Stimulated activated CD8-positive, alpha-beta memory T cell treated with anti-CD3 and anti-CD28 coated beads, Interleukin-7, amount 100 ng/mL, for 48 hours (primary cell): ENCODE results near the gene MAST3.

Experiments used
- DNase-seq, 2 donors: peaks; one replicate each; pipeline ENCODE4 v3.0.0-alpha.2; 2020; ENCODE audit warnings: low read depth in 1 of 2; ENCODE audit errors: extremely low read depth in 1 of 2

The MAST3 gene

GRCh38 chr19:18097217-18097992 is at the start of gene MAST3:
MAST3 (plus strand) TSS chr19:18097778; CDS start chr19:18097793, 15 bp downstream.
- DNase-seq = peak; percentile 84 to 89

- DNase-seq = no peak
Observed at GRCh38 chr19:18049385-18049784, 48.2 kb upstream of the MAST3 start.

GRCh38 chr19:18051887-18052286 is 45.7 kb upstream of the MAST3 start:
- DNase-seq = no peak

- DNase-seq = no peak
Observed at GRCh38 chr19:18053576-18054219, 43.9 kb upstream of the MAST3 start.

- DNase-seq = no peak
Observed at GRCh38 chr19:18055967-18056366, 41.6 kb upstream of the MAST3 start.

GRCh38 chr19:18057557-18057956 is 40.0 kb upstream of the MAST3 start:
- no peak for DNase-seq

GRCh38 chr19:18058208-18059009 is 39.2 kb upstream of the MAST3 start:
- peak; percentile 52 to 58 for DNase-seq

GRCh38 chr19:18059297-18059696 is 38.3 kb upstream of the MAST3 start:
- no peak for DNase-seq

GRCh38 chr19:18059902-18060301 is 37.7 kb upstream of the MAST3 start:
- DNase-seq = no peak

- no peak for DNase-seq
Observed at GRCh38 chr19:18060472-18060871, 37.1 kb upstream of the MAST3 start.

GRCh38 chr19:18062028-18062427 is 35.5 kb upstream of the MAST3 start:
- DNase-seq = no peak

- no peak for DNase-seq
Observed at GRCh38 chr19:18063463-18063862, 34.1 kb upstream of the MAST3 start.

GRCh38 chr19:18065173-18065495 is 32.4 kb upstream of the MAST3 start:
- no peak for DNase-seq

- no peak for DNase-seq
Observed at GRCh38 chr19:18068395-18068794, 29.2 kb upstream of the MAST3 start.

- no peak for DNase-seq
Observed at GRCh38 chr19:18069383-18069782, 28.2 kb upstream of the MAST3 start.

GRCh38 chr19:18070181-18070580 is 27.4 kb upstream of the MAST3 start:
- DNase-seq = no peak

- DNase-seq = no peak
Observed at GRCh38 chr19:18072335-18072734, 25.2 kb upstream of the MAST3 start.

GRCh38 chr19:18073197-18073596 is 24.4 kb upstream of the MAST3 start:
- no peak for DNase-seq

GRCh38 chr19:18074192-18074591 is 23.4 kb upstream of the MAST3 start:
- DNase-seq = no peak

GRCh38 chr19:18083929-18084684 is 13.5 kb upstream of the MAST3 start:
- DNase-seq = no peak
